GM21390 (cell line): ENCODE measurements around the gene IL6.
"Not testable (repeated sequence)": the region's sequence is repeated elsewhere in the genome, so short reads cannot be mapped to it uniquely, and the experiment has no call there.

Experiments used
- ATAC-seq: cut with Tn5 transposase; IDR thresholded peaks from one replicate; pipeline ENCODE4 v1.9.1; 2021; ENCODE audit not compliant: unreplicated experiment

Gene IL6

GRCh38 chr7:22726907-22727713, at the start of gene IL6:
Gene IL6 (plus strand): TSS chr7:22727200. CDS start chr7:22727263, 63 bp downstream.
- no peak for ATAC-seq

- ATAC-seq, result not testable (repeated sequence)
These were observed 49.7 kb upstream of the IL6 start for GRCh38 chr7:22677263-22677662.

GRCh38 chr7:22677680-22678079, 49.3 kb upstream of the IL6 start:
- no peak for ATAC-seq

GRCh38 chr7:22680482-22680911, 46.5 kb upstream of the IL6 start:
- ATAC-seq, result no peak

- no peak for ATAC-seq
These were observed 45.7 kb upstream of the IL6 start for GRCh38 chr7:22681312-22681711.

GRCh38 chr7:22681852-22682657, 44.9 kb upstream of the IL6 start:
- ATAC-seq, result no peak

- ATAC-seq, result no peak
These were observed 43.6 kb upstream of the IL6 start for GRCh38 chr7:22683379-22683778.

GRCh38 chr7:22686620-22687019, 40.4 kb upstream of the IL6 start:
- ATAC-seq, result no peak

GRCh38 chr7:22688084-22688483, 38.9 kb upstream of the IL6 start:
- ATAC-seq, result no peak

- not testable (repeated sequence) for ATAC-seq
These were observed 38.1 kb upstream of the IL6 start for GRCh38 chr7:22688934-22689333.

- ATAC-seq, result peak; percentile 40
These were observed 32.3 kb upstream of the IL6 start for GRCh38 chr7:22694597-22695207.

GRCh38 chr7:22695476-22696132, 31.4 kb upstream of the IL6 start:
- no peak for ATAC-seq

- no peak for ATAC-seq
These were observed 30.3 kb upstream of the IL6 start for GRCh38 chr7:22696541-22697228.

- no peak for ATAC-seq
These were observed 29.6 kb upstream of the IL6 start for GRCh38 chr7:22697322-22697859.

GRCh38 chr7:22697876-22698606, 29.0 kb upstream of the IL6 start:
- ATAC-seq, result peak; percentile 76

- ATAC-seq, result no peak
These were observed 28.2 kb upstream of the IL6 start for GRCh38 chr7:22698767-22699166.

GRCh38 chr7:22700559-22701002, 26.4 kb upstream of the IL6 start:
- ATAC-seq, result no peak

GRCh38 chr7:22702516-22702915, 24.5 kb upstream of the IL6 start:
- no peak for ATAC-seq

GRCh38 chr7:22703107-22703855, 23.7 kb upstream of the IL6 start:
- not testable (repeated sequence) for ATAC-seq
